HG03135 (cell line): Measurements from ENCODE around the gene TTC21B.
A peak's percentile ranks its signal among the peaks of the same experiment; 100 is the strongest.
"Not testable (repeated sequence)": the region's sequence is repeated elsewhere in the genome, so short reads cannot be mapped to it uniquely, and the experiment has no call there.

Experiments used
- ATAC-seq: cut with Tn5 transposase; IDR thresholded peaks from one replicate; pipeline ENCODE4 v1.9.1; 2021; ENCODE audit warnings: mild to moderate bottlenecking, moderate library complexity; ENCODE audit not compliant: unreplicated experiment

Gene TTC21B

GRCh38 chr2:165953655-165954606 is at the start of gene TTC21B:
TTC21B (minus strand) TSS chr2:165953776; CDS start chr2:165953705, 71 bp downstream.
- peak; percentile 97 for ATAC-seq

- ATAC-seq: no peak
These were observed 46.8 kb upstream of the TTC21B start for GRCh38 chr2:166000401-166000800.

GRCh38 chr2:165990846-165991245 is 37.3 kb upstream of the TTC21B start:
- no peak for ATAC-seq

- ATAC-seq: no peak
These were observed 36.3 kb upstream of the TTC21B start for GRCh38 chr2:165989851-165990250.

- ATAC-seq: no peak
These were observed 31.5 kb upstream of the TTC21B start for GRCh38 chr2:165985120-165985519.

GRCh38 chr2:165972161-165972560 is 18.6 kb upstream of the TTC21B start:
- not testable (repeated sequence) for ATAC-seq

- ATAC-seq: no peak
These were observed 17.1 kb upstream of the TTC21B start for GRCh38 chr2:165970663-165971062.

GRCh38 chr2:165969227-165969626 is 15.7 kb upstream of the TTC21B start:
- no peak for ATAC-seq

- no peak for ATAC-seq
These were observed 14.2 kb upstream of the TTC21B start for GRCh38 chr2:165967746-165968145.

- no peak for ATAC-seq
These were observed 8.2 kb upstream of the TTC21B start for GRCh38 chr2:165961818-165962217.

- ATAC-seq: no peak
These were observed 5.8 kb upstream of the TTC21B start for GRCh38 chr2:165959371-165959770.

GRCh38 chr2:165958313-165958960 is 4.9 kb upstream of the TTC21B start:
- no peak for ATAC-seq

GRCh38 chr2:165957030-165957675 is 3.6 kb upstream of the TTC21B start:
- no peak for ATAC-seq

- peak; percentile 41 for ATAC-seq
These were observed 296 bp downstream of the TTC21B start for GRCh38 chr2:165953306-165953654.

- no peak for ATAC-seq
These were observed 800 bp downstream of the TTC21B start for GRCh38 chr2:165952741-165953211.

- ATAC-seq: no peak
These were observed 1.5 kb downstream of the TTC21B start for GRCh38 chr2:165952085-165952484.

GRCh38 chr2:165950438-165950837 is 3.1 kb downstream of the TTC21B start:
- no peak for ATAC-seq

GRCh38 chr2:165941827-165942226 is 11.7 kb downstream of the TTC21B start:
- ATAC-seq: no peak

- ATAC-seq: no peak
These were observed 15.3 kb downstream of the TTC21B start for GRCh38 chr2:165938237-165938636.

- ATAC-seq: no peak
These were observed 20.2 kb downstream of the TTC21B start for GRCh38 chr2:165933211-165933910.

GRCh38 chr2:165927774-165928173 is 25.8 kb downstream of the TTC21B start:
- no peak for ATAC-seq
